ENCODE measurements around the gene SPTBN5.
"Not testable (repeated sequence)": the region's sequence is repeated elsewhere in the genome, so short reads cannot be mapped to it uniquely, and the experiment has no call there.

The SPTBN5 gene

DNA sequence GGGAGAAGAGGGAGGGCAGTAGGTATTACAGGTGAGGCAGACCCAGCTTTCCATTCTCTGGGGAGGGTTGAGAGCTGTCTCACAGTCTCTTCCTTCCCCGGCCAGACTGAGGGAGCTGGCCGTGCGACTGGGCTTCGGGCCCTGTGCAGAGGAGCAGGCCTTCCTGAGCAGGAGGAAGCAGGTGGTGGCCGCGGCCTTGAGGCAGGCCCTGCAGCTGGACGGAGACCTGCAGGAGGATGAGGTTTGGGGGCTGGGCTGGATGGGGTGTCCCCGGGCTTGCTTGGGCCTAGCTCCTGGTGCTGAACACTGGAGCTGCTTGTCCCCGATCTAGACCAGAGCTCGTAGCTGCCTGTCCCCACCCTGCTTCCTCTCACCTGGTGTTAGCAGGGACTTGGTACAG lies 50.3 kb downstream of the SPTBN5 start:
- FAIRE-seq, result no peak

DNA sequence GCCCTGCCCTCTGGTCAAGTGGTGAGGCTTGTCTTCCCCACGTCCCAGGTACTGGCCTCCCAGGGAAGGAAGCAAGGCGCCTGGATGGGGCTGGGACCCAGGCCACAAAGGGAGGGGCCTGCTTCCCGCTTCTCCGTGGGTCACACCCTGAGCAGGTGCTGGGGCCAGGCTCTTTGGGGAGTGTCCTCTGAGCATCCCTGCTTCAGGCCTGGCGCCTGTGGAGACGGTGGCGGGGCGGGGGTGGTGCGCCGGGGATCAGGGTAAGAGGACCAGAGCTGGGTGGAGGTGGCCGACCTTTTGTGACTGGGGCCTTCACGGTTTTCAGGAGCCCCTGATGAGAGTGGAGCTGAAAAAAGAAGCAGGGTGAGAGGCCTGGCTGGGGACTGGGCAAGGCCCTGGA lies 51.6 kb downstream of the SPTBN5 start:
- no peak for FAIRE-seq

DNA sequence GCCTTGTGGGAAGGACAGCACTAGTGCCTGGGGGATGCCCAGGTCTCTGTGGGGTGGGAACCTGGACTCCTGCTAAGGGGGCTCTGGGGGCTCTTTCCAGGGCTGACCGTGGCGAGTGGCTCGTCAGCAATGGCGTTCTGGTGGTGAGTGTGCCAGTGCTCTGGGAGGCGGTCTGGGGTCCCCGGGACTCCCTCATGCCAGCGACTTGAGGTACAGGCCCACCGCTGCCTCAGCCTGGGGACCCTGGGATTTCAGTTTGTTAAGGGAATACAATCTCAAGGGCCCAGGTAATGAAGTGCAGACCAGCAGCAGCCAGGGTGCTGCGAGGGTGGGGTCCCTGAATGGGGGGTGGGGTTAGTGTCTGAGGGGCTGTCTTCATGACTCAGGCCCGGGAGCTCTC lies 52.7 kb downstream of the SPTBN5 start:
- no peak for FAIRE-seq

DNA sequence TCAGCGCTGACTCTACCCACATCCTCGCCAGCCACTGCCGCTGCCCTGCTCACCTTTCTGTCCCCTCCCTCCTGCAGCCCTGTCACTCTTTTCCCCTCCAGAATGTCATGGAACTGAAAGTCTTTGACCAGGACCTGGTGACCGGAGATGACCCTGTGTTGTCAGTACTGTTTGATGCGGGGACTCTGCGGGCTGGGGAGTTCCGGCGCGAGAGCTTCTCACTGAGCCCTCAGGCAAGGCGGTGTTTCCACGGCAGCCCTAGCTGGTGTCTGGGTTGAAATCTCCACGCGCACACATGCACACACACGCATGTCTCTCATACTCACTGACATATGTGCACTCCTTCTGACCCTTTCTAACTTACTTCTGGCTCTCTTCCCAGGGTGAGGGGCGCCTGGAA lies 53.2 kb downstream of the SPTBN5 start:
- FAIRE-seq, result no peak

DNA sequence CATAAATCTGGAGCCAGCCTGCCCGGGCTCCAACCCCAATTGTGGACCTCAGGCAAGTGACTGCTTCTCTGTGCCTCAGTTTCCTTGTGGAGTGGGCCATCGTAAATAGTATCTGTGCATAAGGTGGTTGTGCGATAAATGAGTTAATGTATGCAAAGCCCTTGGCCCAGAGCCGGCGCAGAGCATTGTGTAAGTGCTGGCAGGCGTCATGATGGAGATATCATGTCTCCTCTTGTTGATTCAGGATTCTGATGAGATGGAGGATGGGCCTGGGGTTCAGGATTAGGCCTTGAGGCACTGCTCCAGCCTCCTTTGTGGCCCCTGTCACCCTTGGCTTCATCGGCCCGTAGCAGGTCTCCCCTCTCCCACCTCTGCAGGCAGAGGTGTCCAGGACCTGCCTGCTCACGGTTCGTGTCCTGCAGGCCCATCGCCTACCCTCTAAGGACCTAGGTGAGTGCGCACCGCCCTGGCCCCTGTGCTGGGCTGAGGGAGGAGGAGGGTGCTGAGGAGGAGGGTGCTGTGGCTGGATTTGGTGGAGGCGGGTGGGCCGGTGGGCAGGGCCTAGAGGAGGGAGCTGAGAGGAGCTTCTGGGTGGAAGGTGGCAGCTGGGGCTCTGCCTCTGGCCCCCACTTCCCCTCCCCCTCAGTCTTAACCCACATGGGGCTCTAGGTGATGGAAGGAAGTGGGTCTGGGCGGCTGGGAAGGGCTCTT lies 53.9 kb downstream of the SPTBN5 start:
- FAIRE-seq, result no peak

DNA sequence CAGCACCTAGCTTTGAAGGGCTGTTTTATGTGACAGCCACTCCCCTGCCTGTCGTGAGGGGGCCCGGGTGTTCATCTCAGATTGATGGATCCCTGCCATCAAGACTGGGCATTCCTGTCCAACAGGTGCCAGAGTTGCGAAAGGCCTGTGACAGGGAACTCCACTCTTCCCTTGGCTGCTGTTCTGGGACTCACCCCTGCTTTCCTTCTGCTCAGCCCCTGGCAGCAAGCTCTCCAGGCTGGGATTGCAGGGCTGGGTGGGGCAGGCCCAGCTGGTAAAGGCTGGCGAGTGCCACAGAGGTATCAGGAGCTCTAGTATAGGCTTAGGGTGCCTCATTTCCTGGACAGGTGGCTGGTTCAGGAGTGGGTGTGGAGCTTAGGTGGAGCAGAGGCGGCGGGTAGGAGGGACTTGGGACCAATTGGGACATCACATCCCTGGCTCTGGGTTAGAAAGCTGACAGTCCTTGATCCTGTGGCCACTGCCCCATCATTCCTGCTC lies 55.4 kb downstream of the SPTBN5 start, which contains the start of gene PLA2G4B:
Gene PLA2G4B (plus strand): TSS at position 448 of the 498 bp plus-strand sequence. CDS start 67 bp downstream, outside the sequence.
- no peak for FAIRE-seq

DNA sequence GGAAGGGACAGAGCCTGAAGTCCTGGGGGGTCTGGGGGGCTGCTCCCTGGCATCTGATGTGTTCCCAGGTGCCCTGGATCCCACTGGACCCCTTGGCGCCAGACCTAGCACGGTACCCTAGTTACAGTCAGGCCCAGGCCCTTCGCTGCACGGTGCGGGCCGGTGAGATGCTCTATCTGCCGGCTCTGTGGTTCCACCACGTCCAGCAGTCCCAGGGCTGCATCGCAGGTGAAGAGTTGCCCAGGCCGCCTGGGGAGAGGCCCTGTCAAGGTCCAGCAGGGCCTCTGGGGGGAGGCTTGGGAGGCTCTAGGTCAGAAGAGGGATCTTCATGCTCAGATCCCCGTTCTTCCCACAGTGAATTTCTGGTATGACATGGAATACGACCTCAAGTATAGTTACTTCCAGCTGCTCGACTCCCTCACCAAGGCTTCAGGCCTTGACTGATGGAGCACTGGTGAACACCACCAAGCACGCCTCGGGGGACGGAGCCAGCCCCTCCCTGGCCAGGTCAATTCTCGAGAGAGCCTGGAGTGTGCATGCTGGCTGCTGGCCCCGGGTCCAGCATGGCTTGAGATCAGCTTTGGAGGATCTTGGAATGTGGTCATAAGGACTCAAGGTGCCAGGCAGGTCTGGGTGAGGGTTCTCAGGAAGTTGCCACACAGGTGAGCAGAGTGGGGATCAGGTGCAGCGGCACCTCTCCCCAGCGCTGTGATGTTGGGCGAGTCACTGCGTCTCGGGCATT lies 57.0 kb downstream of the SPTBN5 start:
- no peak for FAIRE-seq

DNA sequence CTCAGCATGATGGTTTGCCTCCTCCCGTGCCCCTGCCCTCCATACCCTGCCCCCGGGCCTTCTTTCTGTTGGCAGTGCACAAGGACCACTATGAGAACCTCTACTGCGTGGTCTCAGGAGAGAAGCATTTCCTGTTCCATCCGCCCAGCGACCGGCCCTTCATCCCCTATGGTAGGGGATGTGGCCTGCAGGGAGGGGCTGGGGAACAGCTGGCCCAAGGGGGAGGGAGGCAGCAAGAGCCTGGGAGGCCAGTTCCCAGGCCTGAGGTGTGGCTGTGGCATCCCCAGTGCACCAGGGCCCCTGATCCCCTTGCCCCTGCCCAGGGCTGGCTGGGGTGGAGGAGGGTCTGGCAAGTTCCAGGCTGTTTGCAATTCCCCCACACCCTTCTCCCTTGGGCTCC lies 57.8 kb downstream of the SPTBN5 start:
- FAIRE-seq, result no peak

DNA sequence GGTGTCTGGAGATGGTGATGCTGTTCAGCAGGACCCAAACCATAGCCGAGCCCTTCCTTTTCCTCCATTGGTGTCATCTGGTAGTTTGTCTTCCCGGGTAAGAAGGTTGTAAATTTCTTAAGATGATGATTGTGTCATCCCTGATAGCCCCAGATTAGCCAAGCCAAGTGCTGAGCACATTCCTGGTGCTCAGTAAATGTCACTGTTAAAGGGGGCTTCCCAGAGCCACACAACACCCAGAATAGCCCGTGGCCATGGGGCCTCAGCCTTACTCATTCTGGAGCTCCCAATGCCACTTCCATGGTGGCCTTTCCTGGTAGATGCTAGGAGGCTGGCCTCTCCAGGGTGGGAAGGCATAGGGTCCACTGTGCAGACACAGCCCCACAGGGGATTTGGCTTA lies 59.8 kb downstream of the SPTBN5 start:
- no peak for FAIRE-seq

DNA sequence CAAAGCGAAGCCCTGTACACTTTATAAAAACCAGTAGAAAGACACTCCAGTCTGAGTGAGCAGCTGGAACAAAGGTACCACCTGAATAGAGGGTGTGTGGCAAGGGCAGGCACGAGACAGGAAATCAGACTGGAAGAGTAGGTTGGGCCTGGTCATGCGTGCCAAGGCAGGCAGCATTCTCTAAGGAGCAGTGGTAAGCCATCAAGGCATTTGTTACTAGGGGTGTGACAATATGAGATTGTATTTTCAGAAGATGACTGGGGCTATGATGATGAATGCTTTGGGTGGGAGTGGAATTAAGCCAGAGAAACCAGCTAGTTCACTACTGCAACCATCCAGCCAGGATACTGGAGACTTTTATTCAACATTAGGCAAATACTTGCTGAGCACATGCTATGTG lies 61.0 kb downstream of the SPTBN5 start:
- FAIRE-seq, result no peak

DNA sequence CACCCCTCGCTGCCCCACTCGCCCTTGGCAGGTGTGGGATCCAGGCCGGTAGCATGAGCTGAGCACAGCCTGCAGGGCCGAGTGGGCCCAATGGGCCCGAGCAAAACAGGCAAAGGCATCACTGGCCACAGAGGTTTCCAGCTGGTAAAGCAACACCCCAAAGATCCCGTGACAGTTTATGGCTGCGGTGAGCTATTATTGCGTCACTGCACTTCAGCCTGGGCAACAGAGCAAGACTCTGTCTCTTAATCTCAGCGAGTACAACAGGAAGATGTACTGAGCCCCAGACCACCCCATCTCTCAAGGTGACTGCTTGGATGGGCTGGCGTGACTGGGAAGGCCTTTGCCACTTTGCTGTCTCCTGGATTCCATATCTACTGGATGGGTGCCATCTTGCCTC lies 61.6 kb downstream of the SPTBN5 start:
- no peak for FAIRE-seq

DNA sequence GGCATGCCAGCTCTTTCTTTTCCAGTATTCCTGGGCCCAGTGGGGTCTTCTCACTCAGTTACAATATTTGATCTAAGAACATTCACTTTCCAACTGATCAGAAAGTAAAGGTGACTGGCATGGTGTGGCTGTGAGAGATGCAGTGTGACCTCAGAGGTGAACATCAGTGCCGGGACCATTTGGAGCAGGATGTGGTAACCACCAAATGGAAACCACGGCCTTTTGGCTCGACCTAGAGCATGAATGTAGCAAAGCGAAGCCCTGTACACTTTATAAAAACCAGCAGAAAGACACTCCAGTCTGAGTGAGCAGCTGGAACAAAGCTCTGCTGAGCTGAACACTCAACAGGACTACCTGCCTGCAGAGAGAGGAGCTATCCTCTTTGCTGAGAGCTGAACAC lies 62.6 kb downstream of the SPTBN5 start:
- FAIRE-seq, result not testable (repeated sequence)

DNA sequence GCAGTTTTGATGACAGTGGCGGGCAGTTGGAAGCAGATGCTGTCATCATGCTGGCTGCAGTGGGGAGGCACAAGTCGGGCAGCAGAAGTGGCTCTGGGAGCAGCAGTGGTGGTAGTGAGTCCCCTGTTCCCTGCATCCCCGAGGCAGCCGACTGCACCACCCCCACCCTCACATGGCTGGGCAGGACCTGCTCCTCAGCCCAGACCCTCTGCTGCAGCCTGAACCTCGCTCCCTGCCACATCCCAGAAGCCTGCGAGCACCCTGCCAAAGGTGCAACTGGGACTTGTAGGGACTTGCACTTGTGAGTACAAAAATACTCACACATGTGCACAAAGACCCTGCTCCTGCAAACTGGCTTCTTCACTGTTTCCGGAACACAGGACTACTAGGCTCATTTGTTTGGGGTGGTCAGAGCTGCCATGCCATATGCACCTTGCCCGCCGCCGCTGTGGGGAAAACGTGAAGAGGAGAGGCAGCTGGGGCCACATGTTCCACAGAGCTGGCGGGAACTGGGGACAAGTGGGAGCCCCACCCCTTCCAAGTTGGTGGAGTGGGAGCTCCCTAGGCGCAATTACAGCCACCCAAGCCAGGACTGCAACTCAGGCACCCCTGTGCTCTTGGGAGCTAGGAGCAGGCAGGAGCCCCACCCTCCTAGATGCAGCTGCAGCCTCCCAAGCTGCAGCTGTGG lies 63.8 kb downstream of the SPTBN5 start:
- no peak for FAIRE-seq

DNA sequence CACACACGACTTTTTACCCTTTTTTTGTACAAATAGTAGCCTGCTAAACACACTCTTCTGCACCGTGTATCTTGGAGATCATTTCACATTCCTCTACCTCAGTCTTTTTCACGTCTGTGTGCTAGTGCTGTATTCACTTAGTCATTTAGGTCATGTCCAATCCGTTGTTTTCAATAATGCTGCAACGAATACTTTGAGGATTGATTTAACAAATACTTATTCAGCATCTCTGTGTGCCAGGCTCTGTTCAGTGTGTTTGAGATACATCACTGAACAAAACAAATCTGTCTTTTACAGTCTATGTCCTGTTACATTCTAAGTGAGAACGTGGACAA lies 65.1 kb downstream of the SPTBN5 start:
- no peak for FAIRE-seq

DNA sequence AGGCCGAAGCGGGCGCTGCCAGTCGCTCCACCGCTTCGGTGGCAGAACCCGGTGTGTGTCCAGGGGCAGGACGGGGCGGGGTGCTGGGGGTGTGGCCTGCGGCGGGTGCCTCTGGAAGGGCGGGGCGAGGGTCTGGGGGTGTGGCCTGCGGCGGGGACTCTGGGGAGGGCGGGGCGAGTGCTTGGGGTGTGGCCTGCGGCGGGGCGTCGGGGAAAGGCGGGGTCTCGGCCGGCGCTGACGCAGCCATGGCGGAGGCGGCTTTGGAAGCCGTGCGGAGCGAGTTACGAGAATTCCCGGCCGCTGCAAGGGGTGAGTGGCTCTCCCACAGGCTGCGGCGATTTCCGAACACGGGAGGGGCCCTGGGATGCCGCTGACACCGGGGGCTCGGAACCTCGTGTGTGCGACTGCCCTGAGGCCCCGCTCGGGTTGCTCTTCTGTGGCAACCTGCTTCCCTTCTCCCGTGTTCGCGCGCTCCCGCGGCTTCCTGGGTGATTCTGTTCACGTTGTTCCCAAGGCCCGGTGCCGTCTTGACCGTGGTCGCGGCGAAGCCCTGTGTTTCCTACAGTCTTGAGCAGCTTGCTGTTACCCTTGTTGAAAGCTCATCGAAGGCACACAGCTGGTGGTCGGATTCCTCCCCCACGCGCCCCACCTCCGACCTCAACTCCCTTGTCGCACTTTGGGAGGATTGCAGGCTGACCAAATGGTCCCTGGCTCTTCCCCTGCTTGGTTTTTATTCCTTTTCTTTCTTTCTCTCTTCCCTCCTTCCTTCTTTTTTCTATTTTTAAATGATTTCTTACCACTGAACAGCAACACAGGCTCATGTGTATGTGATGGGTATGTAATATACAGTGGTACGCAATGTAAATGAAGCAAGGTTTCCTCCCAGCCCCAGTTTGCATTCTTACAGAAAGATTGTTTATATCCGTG lies 65.7 kb downstream of the SPTBN5 start, which contains the start of gene JMJD7:
Gene JMJD7 (plus strand): TSS at position 213 of the 927 bp plus-strand sequence. CDS start 33 bp downstream, at position 246.
- no peak for FAIRE-seq

DNA sequence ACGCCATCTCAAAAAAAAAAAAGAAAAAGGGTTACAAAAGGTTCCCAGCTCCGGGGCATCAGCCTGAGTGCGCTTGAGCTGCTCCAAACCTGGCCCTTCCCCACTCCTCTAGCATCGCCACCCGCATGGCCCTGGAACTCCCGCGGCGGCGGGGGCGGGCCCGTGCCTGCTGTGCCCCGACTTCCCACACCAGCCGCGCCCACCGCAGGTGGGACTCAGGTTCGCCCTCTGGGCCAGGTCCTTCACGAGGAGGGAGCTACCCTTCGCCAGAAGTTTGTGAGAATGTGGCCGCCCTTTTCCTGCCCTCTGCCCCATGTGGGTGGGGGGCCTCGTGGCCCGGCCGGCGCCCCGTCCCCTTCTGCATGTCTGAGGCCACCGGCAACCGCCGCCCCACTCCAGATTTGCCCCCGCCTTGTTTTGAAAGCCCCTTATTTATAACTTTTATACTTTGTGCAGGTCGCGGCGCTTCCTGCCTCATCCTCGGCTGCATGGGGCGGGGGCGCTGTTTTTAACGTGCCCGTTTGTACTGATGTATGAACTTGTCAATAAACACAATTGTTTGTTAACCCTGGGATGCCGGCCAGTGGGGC lies 66.5 kb downstream of the SPTBN5 start:
- no peak for FAIRE-seq

DNA sequence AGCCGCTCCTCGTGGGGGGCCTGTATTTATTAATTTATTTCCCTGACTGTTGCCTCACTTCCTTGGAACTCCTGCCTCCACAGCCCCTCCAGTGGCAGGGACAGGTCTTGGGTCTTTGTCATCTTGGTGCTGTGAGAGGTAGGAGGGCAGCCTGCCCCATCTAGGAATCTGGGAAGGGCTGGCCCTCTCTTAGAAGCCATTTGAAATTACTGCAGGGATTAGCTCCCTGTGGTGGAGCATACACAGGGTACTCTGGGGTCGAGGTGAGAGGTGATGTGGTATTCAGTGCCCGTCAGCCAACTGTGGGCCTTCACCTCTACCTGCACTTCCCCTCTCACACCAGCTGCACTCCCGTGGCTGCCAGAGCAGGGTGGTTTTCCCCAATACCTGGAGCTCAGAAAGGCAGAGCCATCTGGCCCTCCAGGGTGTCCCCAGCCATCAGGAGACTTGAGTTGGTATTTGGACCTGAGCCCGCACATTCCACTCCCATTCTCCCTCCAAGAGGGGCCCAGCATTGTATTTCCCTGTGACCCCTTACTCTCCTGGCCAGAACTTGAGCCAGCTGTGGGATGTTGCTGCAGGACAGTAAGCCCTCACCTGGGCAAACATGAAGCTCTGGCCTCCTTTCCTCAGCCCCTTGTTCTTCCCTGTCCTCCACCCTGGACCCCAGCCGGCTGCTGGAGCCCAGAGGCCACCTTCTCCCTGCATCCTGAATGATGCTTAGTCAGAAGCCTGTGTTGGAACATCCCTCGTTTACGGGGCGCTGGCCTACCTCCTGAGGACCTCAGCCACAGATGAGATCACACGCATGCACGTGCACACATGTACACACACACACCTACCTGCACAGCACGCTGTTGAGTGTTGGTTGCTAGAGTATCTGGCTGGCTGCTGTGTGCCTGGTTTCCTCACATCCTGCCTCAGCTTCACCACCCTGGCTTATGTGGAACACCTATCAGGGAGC lies 68.0 kb downstream of the SPTBN5 start:
- FAIRE-seq, result no peak

DNA sequence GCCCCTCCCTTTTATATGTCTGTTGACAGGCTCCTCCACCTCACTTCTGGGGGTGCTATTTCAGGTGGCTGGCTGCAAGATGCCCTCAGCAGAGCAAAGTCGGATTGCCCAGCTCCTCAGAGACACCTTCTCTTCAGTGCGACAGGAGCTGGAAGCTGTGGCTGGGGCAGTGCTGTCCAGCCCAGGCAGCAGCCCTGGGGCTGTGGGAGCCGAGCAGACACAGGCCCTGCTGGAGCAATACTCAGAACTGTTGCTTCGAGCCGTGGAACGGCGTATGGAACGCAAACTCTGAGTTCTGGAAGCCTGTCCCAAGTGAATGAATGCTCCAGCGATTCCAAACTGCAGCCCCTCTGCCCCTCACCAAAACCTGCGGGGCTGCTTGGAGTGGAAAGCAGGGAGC lies 68.7 kb downstream of the SPTBN5 start:
- FAIRE-seq, result no peak

DNA sequence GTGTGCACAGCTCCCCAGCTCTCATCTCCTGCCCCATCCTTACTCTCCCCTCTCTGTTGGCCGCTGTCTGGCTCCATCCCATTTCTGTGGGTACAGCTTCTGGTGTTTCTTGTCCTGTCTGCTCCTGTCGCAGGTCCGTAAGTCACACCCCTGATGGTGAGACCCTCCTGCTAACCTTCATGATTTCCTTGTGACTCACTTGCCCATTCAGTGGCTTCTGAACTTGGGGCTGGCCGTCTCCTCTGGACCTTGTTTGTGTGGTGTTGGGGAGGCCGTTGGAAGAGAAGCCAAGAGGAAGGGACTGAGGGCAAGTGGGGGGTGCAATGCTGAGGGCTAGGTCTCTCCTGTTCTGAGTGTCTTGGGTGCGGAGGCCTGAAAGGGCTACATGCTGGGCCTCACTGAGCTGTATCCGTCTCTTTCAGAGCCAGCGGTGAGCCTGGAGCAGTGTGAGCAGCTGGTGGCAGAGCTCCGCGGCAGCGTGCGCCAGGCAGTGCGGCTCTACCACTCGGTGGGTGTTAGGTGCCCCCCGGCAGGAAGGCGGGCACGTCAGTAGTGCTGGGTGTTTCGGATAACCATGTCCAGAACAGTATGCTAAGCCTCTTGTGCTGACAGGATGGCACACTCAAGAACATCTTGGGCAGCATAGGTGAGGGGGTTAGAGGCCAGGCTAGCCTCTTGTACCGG lies 69.6 kb downstream of the SPTBN5 start:
- FAIRE-seq, result no peak

DNA sequence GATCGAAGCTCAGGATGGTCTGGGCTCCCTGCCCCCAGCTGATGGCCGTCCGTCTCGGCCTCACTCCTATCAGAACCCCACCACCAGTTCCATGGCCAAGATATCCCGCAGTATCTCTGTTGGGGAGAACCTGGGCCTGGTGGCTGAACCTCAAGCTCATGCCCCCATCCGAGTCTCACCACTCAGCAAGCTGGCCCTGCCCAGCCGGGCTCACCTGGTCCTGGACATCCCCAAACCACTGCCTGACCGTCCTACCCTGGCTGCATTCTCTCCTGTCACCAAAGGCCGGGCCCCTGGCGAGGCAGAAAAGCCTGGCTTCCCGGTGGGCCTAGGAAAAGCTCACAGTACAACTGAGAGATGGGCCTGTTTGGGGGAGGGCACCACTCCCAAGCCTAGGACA lies 70.4 kb downstream of the SPTBN5 start:
- no peak for FAIRE-seq

All from A204.1 (cell line).